K562 (cell line): ENCODE measurements around the gene PYCR2. TPM values are rescaled to one million over a fixed set of nuclear protein-coding genes. Genes with fewer than 3 reads are reported as not detected.

ENCODE experiments used
- ATAC-seq: fragments of 200-7000 bp; cut with Tn5 transposase; 3 replicates; pipeline ENCODE4 v1.9.1; 2020; ENCODE audit warnings: moderate library complexity
- BruUV-seq: library from RNA; stranded (reverse); fragments of 400-500 nt; replicated peaks from 2 replicates; lab custom pipeline; 2021; lab: Mats Ljungman, UMichigan
- CTCF ChIA-PET: fragments of 300-600 bp; formaldehyde crosslinking; extraction: SDS; loops from one replicate; lab custom pipeline; 2021; ENCODE audit warnings: low intra/inter-chr PET ratio; lab: Yijun Ruan, JAX
- POLR2A ChIA-PET: fragments of 300-600, 350-650 bp; sonication (Branson Sonifier 250); formaldehyde crosslinking; extraction: SDS; loops from one replicate; lab custom pipeline; 2021; ENCODE audit warnings: antibody characterized with exemption, inconsistent platforms; lab: Yijun Ruan, JAX
- DNase-seq, 4 experiments: peaks; one replicate each; pipeline versions ENCODE4 v3.0.0 to v3.0.0-alpha.2; 2011 to 2018; ENCODE audit warnings: low spot score in 3 of 4, mixed read lengths in 3 of 4; ENCODE audit errors: extremely low read depth in 1 of 4
- FAIRE-seq: peaks from 2 replicates; lab custom pipeline; 2011; peaks lifted over from hg19 to GRCh38; lab: Jason Lieb, UNC
- H2AFZ ChIP-seq: 2 replicates; pipeline ENCODE4 v1.6.0; 2011; ENCODE audit warnings: low read depth, low read length, control low read depth, inconsistent platforms
- H3K27ac ChIP-seq: fragments of 200-600 bp; 3 replicates; pipeline ENCODE4 v1.8.0; 2011; ENCODE audit warnings: low read depth, mild to moderate bottlenecking, control low read depth, inconsistent platforms, low read length, moderate library complexity, mixed read lengths; ENCODE audit errors: extremely low read depth
- H3K27me3 ChIP-seq, 2 experiments: fragments of 300-600 bp in 1 of 2; 2 replicates in 1 of 2; 3 replicates in 1 of 2; pipeline versions ENCODE4 v1.6.0 to v1.8.0; 2011; ENCODE audit warnings: inconsistent platforms in 2 of 2, low read length in 2 of 2, mild to moderate bottlenecking in 1 of 2, mixed read lengths in 1 of 2, moderate library complexity in 1 of 2; ENCODE audit not compliant: control insufficient read depth in 2 of 2, insufficient read depth in 2 of 2
- H3K36me3 ChIP-seq: fragments of 300-600 bp; 3 replicates; pipeline ENCODE4 v1.8.0; 2011; ENCODE audit warnings: mild to moderate bottlenecking, low read length, inconsistent platforms; ENCODE audit not compliant: control insufficient read depth, insufficient read depth
- H3K4me1 ChIP-seq, 2 experiments: fragments of 200-600 bp in 1 of 2; replicated peaks in 1 of 2; 2 replicates in 1 of 2; 3 replicates in 1 of 2; pipeline versions ENCODE4 v1.5.1 to v1.8.0; 2011; ENCODE audit warnings: inconsistent platforms in 2 of 2, low read length in 2 of 2, mild to moderate bottlenecking in 1 of 2, mixed read lengths in 1 of 2, moderate library complexity in 1 of 2; ENCODE audit not compliant: control insufficient read depth in 2 of 2, insufficient read depth in 2 of 2
- H3K4me2 ChIP-seq: 2 replicates; pipeline ENCODE4 v1.6.1; 2011; ENCODE audit warnings: low read length, control low read depth, inconsistent platforms, mixed read lengths; ENCODE audit not compliant: insufficient read depth
- H3K4me3 ChIP-seq: fragments of 200-600 bp; sonication (generic), shearing (Covaris generic); 2 replicates; pipeline ENCODE4 v1.5.1; 2016; ENCODE audit warnings: control low read depth, inconsistent platforms
- H3K79me2 ChIP-seq: fragments of 200-600 bp; 3 replicates; pipeline ENCODE4 v1.8.0; 2011; ENCODE audit warnings: low read length, inconsistent platforms; ENCODE audit not compliant: control insufficient read depth, insufficient read depth
- H3K9ac ChIP-seq, 2 experiments: 2 replicates each; pipeline versions ENCODE4 v1.6.0 to v1.6.1; 2011; ENCODE audit warnings: low read depth in 2 of 2, low read length in 2 of 2, control low read depth in 1 of 2, inconsistent platforms in 1 of 2, mild to moderate bottlenecking in 1 of 2, mixed read lengths in 1 of 2; ENCODE audit not compliant: insufficient read depth in 1 of 2
- H3K9me1 ChIP-seq: one replicate; pipeline ENCODE4 v1.6.0; 2011; ENCODE audit warnings: inconsistent platforms, mild to moderate bottlenecking, low read length, moderate library complexity; ENCODE audit not compliant: control insufficient read depth, insufficient read depth
- H3K9me3 ChIP-seq: replicated peaks from 2 replicates; pipeline ENCODE4 v1.5.1; 2011; ENCODE audit warnings: low read depth, low read length, inconsistent platforms; ENCODE audit not compliant: control insufficient read depth, insufficient read depth
- H4K20me1 ChIP-seq: replicated peaks from 2 replicates; pipeline ENCODE4 v1.6.1; 2011; ENCODE audit warnings: low read length, inconsistent platforms, mixed read lengths; ENCODE audit not compliant: control insufficient read depth, insufficient read depth
- ZNF518B ChIP-seq: fragments of 250-450 bp; sonication (Bioruptor Pico); IDR thresholded peaks from 2 replicates; pipeline ENCODE4 v1.5.0; 2021; ENCODE audit warnings: mild to moderate bottlenecking, moderate library complexity
- WGBS: fragments of 100-300 bp; shearing (Covaris generic); methylation state at CpG from one replicate; pipeline ENCODE4 v1.1.6; 2016; ENCODE audit warnings: low coverage, mixed read lengths; ENCODE audit not compliant: insufficient coverage; ENCODE audit errors: missing lambda C conversion rate; 5-methylcytosine and 5-hydroxymethylcytosine counted together
- in situ Hi-C: fragments of 300-500 bp; cut with MboI; formaldehyde crosslinking; loops from 4 replicates; pipeline ENCODE4 v1.15.0; 2018; ENCODE audit warnings: inconsistent platforms, mixed read lengths
- intact Hi-C: fragments of 100-400 bp; cut with micrococcal nuclease; formaldehyde crosslinking; loops from 2 replicates; pipeline ENCODE4 v1.14.2; 2022
- polyA plus RNA-seq, 8 experiments: library from polyadenylated mRNA; depleted of rRNA in 4 of 8; stranded (reverse) in 5 of 8; unstranded in 3 of 8; fragments of >200 nt; fragmentation: Nextera tagmentation in 2 of 8; fragmentation: Illumina TruSeq in 1 of 8; extraction: Ambion mirVana in 2 of 8; extraction: Trizol in 1 of 8; gene quantifications; 2 replicates each; pipeline versions ENCODE4 v1.2.1 to v1.2.3, GENCODE V29; 2011 to 2014; ENCODE audit warnings: inconsistent platforms in 1 of 8, missing spikeins in 1 of 8
- total RNA-seq, 7 experiments: library from RNA; depleted of rRNA in 6 of 7; stranded (reverse); fragments of >200 nt in 6 of 7; fragmentation: Illumina TruSeq in 2 of 7; extraction: Trizol in 2 of 7; gene quantifications; 2 replicates each; pipeline versions ENCODE4 v1.2.1 to v1.2.3, GENCODE V29; 2011 to 2021; ENCODE audit warnings: low replicate concordance in 1 of 7

The PYCR2 gene
- total and polyA plus RNA-seq, 9 of the 15 experiments (the other 6 are each of a cell fraction or from before 2014, with no cell fraction given): 5.5 to 219 (median 127) TPM

DNA sequence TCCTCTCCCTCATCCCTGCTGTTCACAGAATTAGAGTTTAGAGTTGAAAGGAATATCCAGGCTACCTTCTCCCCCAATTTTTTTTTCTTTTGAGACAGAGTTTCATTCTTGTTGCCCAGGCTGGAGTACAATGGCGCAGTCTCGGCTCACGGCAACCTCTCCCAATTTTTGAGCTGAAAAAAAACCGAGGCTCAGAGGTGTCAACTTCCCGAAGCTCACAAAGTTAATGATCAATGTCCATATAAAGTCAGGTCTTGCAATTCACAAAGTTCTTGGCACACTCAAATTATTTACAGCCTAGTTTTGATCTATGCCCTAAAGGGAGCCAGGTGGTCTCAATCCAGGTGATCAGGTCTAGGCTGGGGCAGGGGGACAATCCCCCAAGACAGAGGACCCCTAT is 34.3 kb downstream of the PYCR2 start:
- no peaks in the 10 kb centered on the region for H3K36me3 ChIP-seq
- no peak overlapping the region for H3K4me3 ChIP-seq
- intact Hi-C loops: no loop called here
- H3K27me3 ChIP-seq: no peaks in the 10 kb centered on the region
- no TSS peak for BruUV-seq
- no peak overlapping the region for H3K27ac ChIP-seq
- H3K4me1 ChIP-seq: peaks cover 0 to 27% of the 10 kb centered on the region in 2 experiments; a peak in 3 of 5 replicates
- peaks cover 3% of the 10 kb centered on the region for H3K9me1 ChIP-seq
- ChIA-PET POLR2A (interaction anchor here (0.6 to 1.9 kb wide), 6 partner anchors 9 to 92 kb away, joined by 3 to 8 read pairs (median 4); partner anchors contain the start of gene PYCR2), CTCF (no interaction called here)
- H4K20me1 ChIP-seq: no peaks in the 10 kb centered on the region
- TF ChIP-seq ZNF518B (CRISPR knock-in tag): no peak
- H3K79me2 ChIP-seq: no peaks in the 10 kb centered on the region
- in situ Hi-C loops: no loop called here
- WGBS: 63% methylated on average over 5 of the region's 5 CpGs
- DNase-seq: no peak
- FAIRE-seq: no peak
- H3K4me2 ChIP-seq: no peak overlapping the region
- H2AFZ ChIP-seq: no peak overlapping the region
- no peak overlapping the region for H3K9ac ChIP-seq
- H3K9me3 ChIP-seq: no peaks in the 10 kb centered on the region
- ATAC-seq: no peak
